Heart left ventricle (tissue), 13 donors: ENCODE results near the gene GCDH.

Source experiments
- POLR2A ChIP-seq, 2 donors: fragments of 450-650 bp; IDR thresholded peaks; one replicate each; pipeline ENCODE4 v1.6.1; 2017; ENCODE audit warnings: antibody characterized with exemption in 2 of 2, mild to moderate bottlenecking in 2 of 2, moderate library complexity in 2 of 2
- TF ChIP-seq, protein P1 (sequence below), 12 donors: fragments of 200-600 bp; sonication (generic) in 4 of 12; IDR thresholded peaks; one replicate each; pipeline versions ENCODE4 v1.5.0 to v1.8.0; 2018 to 2022; ENCODE audit warnings: antibody characterized with exemption in 12 of 12, mild to moderate bottlenecking in 5 of 12
- donor health status: ischemic (EF 13 %, LVEDD 7.1; RV severe dilation, severe dysfunction).
- donor health status: DM: no; HTN: yes; CAD: no.
- donor health status: DM: no; HTN: no; CAD: no.
- donor health status: ischemic (EF 25% LVEDD 6.9; RV normal size, moderate dysfunction).
- donor health status: ischemic (EF 25% LVEDD 5.7; RV mildly dilated, moderate dysfunction).
- donor health status: ischemic (EF 35%, LVEDD 5.7; RV mildly dilated, moderate dysfunction).
- donor health status: nonischemic (EF 11% LVEDD 7.7; RV severe dilation, severe dysfunction).
- donor health status: DM: yes; HTN: yes; CAD: no.
- donor health status: PGD.
- donor health status: ischemic (EF 29% LVEDD 5.4; RV normal size, mild dysfunction).
- donor health status: nonischemic (EF 23%, LVEDD 6.1; RV moderate dilation, normal function).

DNA sequence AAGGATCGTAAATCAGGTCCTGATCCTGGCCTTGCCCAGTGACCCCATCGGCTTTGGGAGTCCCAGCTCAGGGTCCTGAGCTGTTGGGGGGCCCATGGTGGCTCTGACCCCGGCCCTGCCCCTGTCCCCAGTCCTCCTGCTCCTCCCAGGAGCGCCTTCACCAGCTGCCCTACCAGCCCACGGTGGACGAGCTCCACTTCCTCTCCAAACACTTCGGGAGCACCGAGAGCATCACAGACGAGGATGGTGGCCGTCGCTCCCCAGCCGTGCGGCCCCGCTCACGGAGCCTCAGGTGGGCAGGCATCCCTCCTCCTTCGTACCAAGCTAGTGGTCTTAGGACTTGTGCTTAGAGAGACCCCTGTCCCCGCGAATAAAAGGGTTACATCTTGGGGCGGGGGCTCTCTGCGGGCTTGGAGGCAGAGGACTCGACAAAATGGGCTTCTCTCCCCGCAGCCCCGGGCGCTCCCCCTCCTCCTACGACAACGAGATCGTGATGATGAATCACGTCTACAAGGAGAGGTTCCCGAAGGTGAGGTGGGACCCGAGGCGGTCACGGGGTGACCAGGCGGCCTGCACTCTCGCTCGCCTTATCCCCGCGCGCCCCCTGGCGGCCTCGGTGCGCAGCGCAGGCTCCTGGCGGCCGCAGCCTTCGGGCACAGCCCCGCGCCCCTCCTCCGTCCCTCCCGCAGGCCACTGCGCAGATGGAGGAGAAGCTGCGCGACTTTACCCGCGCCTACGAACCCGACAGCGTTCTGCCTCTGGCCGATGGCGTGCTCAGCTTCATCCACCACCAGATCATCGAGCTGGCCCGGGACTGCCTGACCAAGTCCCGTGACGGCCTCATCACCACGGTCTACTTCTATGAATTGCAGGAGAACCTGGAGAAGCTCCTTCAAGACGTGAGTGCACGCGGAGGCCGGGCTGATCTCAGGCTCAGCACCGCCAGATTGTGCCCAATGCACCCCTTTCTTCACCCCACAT, 43.5 kb upstream of the GCDH start:
- TF ChIP-seq, protein P1, sequence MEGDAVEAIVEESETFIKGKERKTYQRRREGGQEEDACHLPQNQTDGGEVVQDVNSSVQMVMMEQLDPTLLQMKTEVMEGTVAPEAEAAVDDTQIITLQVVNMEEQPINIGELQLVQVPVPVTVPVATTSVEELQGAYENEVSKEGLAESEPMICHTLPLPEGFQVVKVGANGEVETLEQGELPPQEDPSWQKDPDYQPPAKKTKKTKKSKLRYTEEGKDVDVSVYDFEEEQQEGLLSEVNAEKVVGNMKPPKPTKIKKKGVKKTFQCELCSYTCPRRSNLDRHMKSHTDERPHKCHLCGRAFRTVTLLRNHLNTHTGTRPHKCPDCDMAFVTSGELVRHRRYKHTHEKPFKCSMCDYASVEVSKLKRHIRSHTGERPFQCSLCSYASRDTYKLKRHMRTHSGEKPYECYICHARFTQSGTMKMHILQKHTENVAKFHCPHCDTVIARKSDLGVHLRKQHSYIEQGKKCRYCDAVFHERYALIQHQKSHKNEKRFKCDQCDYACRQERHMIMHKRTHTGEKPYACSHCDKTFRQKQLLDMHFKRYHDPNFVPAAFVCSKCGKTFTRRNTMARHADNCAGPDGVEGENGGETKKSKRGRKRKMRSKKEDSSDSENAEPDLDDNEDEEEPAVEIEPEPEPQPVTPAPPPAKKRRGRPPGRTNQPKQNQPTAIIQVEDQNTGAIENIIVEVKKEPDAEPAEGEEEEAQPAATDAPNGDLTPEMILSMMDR (IDR thresholded peaks at IDR 0.05), result peak; percentile 98 to 100 (median 99)
- TF ChIP-seq POLR2A (IDR thresholded peaks at IDR 0.05), result peak in 1 of 2 donors; percentile 7
